DOHH2 (cell line): ENCODE results near the gene SYVN1.

ENCODE experiments used
- H3F3A ChIP-seq: fragments of 200-600 bp; sonication (generic), shearing (Covaris generic); 2 replicates; pipeline ENCODE4 v1.6.0; 2016; ENCODE audit warnings: antibody characterized with exemption, mild to moderate bottlenecking; ENCODE audit not compliant: control insufficient read depth, insufficient read depth
- H3K27ac ChIP-seq: fragments of 200-600 bp; sonication (generic); 2 replicates; pipeline ENCODE4 v1.5.1; 2014; ENCODE audit warnings: low read depth, mild to moderate bottlenecking, low read length, moderate library complexity
- H3K27me3 ChIP-seq: fragments of 200-600 bp; sonication (generic); 2 replicates; pipeline ENCODE4 v1.6.1; 2014; ENCODE audit warnings: mild to moderate bottlenecking, low read length, mixed read lengths; ENCODE audit not compliant: control insufficient read depth
- H3K36me3 ChIP-seq: fragments of 200-600 bp; sonication (generic); 2 replicates; pipeline ENCODE4 v1.6.1; 2014; ENCODE audit warnings: mild to moderate bottlenecking, low read length, moderate library complexity, mixed read lengths; ENCODE audit not compliant: control insufficient read depth
- H3K4me1 ChIP-seq: fragments of 200-600 bp; sonication (generic); 2 replicates; pipeline ENCODE4 v1.6.1; 2014; ENCODE audit warnings: mild to moderate bottlenecking, low read length, mixed read lengths; ENCODE audit not compliant: control insufficient read depth
- H3K4me2 ChIP-seq: fragments of 200-600 bp; sonication (generic); 2 replicates; pipeline ENCODE4 v1.6.0; 2014; ENCODE audit warnings: mild to moderate bottlenecking, low read length, moderate library complexity
- H3K4me3 ChIP-seq: fragments of 200-600 bp; sonication (generic); 2 replicates; pipeline ENCODE4 v1.5.1; 2014; ENCODE audit warnings: mild to moderate bottlenecking, low read length, mixed read lengths
- H3K79me2 ChIP-seq: fragments of 200-600 bp; sonication (generic); 2 replicates; pipeline ENCODE4 v1.6.1; 2014; ENCODE audit warnings: mild to moderate bottlenecking, low read length, mixed read lengths; ENCODE audit not compliant: control insufficient read depth
- H3K9me2 ChIP-seq: fragments of 200-600 bp; sonication (generic); replicated peaks from 2 replicates; pipeline ENCODE4 v1.6.1; 2014; ENCODE audit warnings: mild to moderate bottlenecking, low read length, mixed read lengths; ENCODE audit not compliant: control insufficient read depth
- H3K9me3 ChIP-seq: fragments of 200-600 bp; sonication (generic); 2 replicates; pipeline ENCODE4 v1.6.1; 2014; ENCODE audit warnings: antibody characterized with exemption, low read length, mixed read lengths; ENCODE audit not compliant: control insufficient read depth, insufficient read depth
- H4K20me1 ChIP-seq: fragments of 200-600 bp; sonication (generic); 2 replicates; pipeline ENCODE4 v1.6.0; 2014; ENCODE audit warnings: low read depth, mild to moderate bottlenecking, antibody characterized with exemption, low read length, moderate library complexity; ENCODE audit not compliant: control insufficient read depth, insufficient read depth
- CTCF ChIP-seq: fragments of 200-600 bp; sonication (generic); IDR thresholded peaks from one replicate; pipeline ENCODE4 v1.5.1; 2014; ENCODE audit warnings: antibody characterized with exemption, mild to moderate bottlenecking, low read depth, low read length; ENCODE audit not compliant: poor library complexity, severe bottlenecking
- EZH2phosphoT487 ChIP-seq: fragments of 200-600 bp; sonication (generic); IDR thresholded peaks from 2 replicates; pipeline ENCODE4 v1.6.1; 2017; ENCODE audit warnings: borderline replicate concordance, mild to moderate bottlenecking, antibody characterized with exemption, low read length, moderate library complexity, mixed read lengths

The SYVN1 gene

GRCh38 chr11:65134240-65134951 is at the start of gene SYVN1:
Gene SYVN1, minus strand, starts transcription at chr11:65134519. Its CDS starts 918 bp downstream, at chr11:65133601.
- Histone ChIP-seq H3F3A (peaks cover 36% of the 10 kb centered on the region), H4K20me1 (peaks cover 18% of the 10 kb centered on the region; the same call in 1 of the 2 replicates), H3K27me3 (no peaks in the 10 kb centered on the region), H3K36me3 (peaks cover 47% of the 10 kb centered on the region), H3K79me2 (peaks cover 58% of the 10 kb centered on the region), H3K9me3 (no peaks in the 10 kb centered on the region), H3K9me2 (no peaks in the 10 kb centered on the region), H3K4me1 (peaks cover 50% of the 10 kb centered on the region), H3K27ac (peak within 1 kb of the TSS; percentile 100), H3K4me3 (peak within 1 kb of the TSS; percentile 99), H3K4me2 (peak within 1 kb of the TSS; percentile 99)
- TF ChIP-seq CTCF (no peak), EZH2phosphoT487 (no peak)

- TF ChIP-seq EZH2phosphoT487 (no peak), CTCF (no peak)
- peaks cover 34% of the 10 kb centered on the region for H3K4me1 ChIP-seq
- H3K4me2 ChIP-seq = peak overlapping the region; percentile 83
- H3K36me3 ChIP-seq = peaks cover 54% of the 10 kb centered on the region
- peaks cover 30% of the 10 kb centered on the region for H3K79me2 ChIP-seq
- H3K4me3 ChIP-seq = peak overlapping the region; percentile 87; the same call in 1 of the 2 replicates
- H3K27me3 ChIP-seq = no peaks in the 10 kb centered on the region
- no peak overlapping the region for H3K27ac ChIP-seq
- no peaks in the 10 kb centered on the region for H3K9me3 ChIP-seq
- H3F3A ChIP-seq = peaks cover 9% of the 10 kb centered on the region
- H3K9me2 ChIP-seq = no peaks in the 10 kb centered on the region
- H4K20me1 ChIP-seq = no peaks in the 10 kb centered on the region
Observed at GRCh38 chr11:65183201-65183891, 49.0 kb upstream of the SYVN1 start.

- Histone ChIP-seq H3K27me3 (no peaks in the 10 kb centered on the region), H3K9me3 (no peaks in the 10 kb centered on the region), H3K79me2 (peaks cover 30% of the 10 kb centered on the region), H4K20me1 (no peaks in the 10 kb centered on the region), H3K4me3 (peak overlapping the region; percentile 87), H3K4me2 (peak overlapping the region; percentile 83), H3K9me2 (no peaks in the 10 kb centered on the region), H3K4me1 (peaks cover 34% of the 10 kb centered on the region), H3F3A (peaks cover 9% of the 10 kb centered on the region), H3K27ac (peak overlapping the region; percentile 70), H3K36me3 (peaks cover 48% of the 10 kb centered on the region)
- TF ChIP-seq CTCF (no peak), EZH2phosphoT487 (no peak)
Observed at GRCh38 chr11:65182258-65183170, 48.2 kb upstream of the SYVN1 start.
